CD4-positive, alpha-beta T cell (primary cell): Measurements from ENCODE around the gene RAD52. TPM values are rescaled to one million over a fixed set of nuclear protein-coding genes. Genes with fewer than 3 reads are reported as not detected.

Experiments used
- ATAC-seq: fragments of 200-7000 bp; cut with Tn5 transposase; one replicate; pipeline ENCODE4 v1.10.0; 2022; ENCODE audit warnings: mild to moderate bottlenecking; ENCODE audit not compliant: poor library complexity
- CTCF ChIA-PET: fragments of 350-600 bp; sonication (Branson Sonifier 250); formaldehyde crosslinking; loops from one replicate; lab custom pipeline; 2021; ENCODE audit warnings: antibody characterized with exemption, inconsistent platforms; lab: Charles Lee
- POLR2A ChIA-PET: fragments of 350-600 bp; sonication (Branson Sonifier 250); formaldehyde crosslinking; loops from one replicate; lab custom pipeline; 2021; ENCODE audit warnings: antibody characterized with exemption, inconsistent platforms; lab: Charles Lee
- DNase-seq, 14 experiments: peaks; one replicate each; pipeline ENCODE4 v3.0.0-alpha.2; 2013 to 2020; ENCODE audit warnings: mixed read lengths in 2 of 14
- H3K27ac ChIP-seq, 2 donors: one replicate each; pipeline versions ENCODE4 v1.5.1 to v1.7.0; 2013; ENCODE audit warnings: low read length in 2 of 2, low read depth in 1 of 2, mild to moderate bottlenecking in 1 of 2
- H3K27me3 ChIP-seq, 2 experiments: 1 replicate in 1 of 2; 2 replicates in 1 of 2; pipeline versions ENCODE4 v1.6.1 to v1.7.0; 2013; ENCODE audit warnings: low read length in 2 of 2, control low read depth in 1 of 2, mild to moderate bottlenecking in 1 of 2, moderate library complexity in 1 of 2; ENCODE audit not compliant: insufficient read depth in 2 of 2, control insufficient read depth in 1 of 2
- H3K36me3 ChIP-seq: one replicate; pipeline ENCODE4 v1.6.1; 2013; ENCODE audit warnings: low read length, control low read depth; ENCODE audit not compliant: insufficient read depth
- H3K4me1 ChIP-seq: one replicate; pipeline ENCODE4 v1.6.1; 2013; ENCODE audit warnings: low read length, control low read depth; ENCODE audit not compliant: insufficient read depth
- H3K4me3 ChIP-seq: one replicate; pipeline ENCODE4 v1.5.1; 2013; ENCODE audit warnings: mild to moderate bottlenecking, low read length, moderate library complexity
- H3K9me3 ChIP-seq, 2 experiments: 1 replicate in 1 of 2; 2 replicates in 1 of 2; pipeline versions ENCODE4 v1.6.1 to v1.7.0; 2013; ENCODE audit warnings: low read length in 2 of 2, mild to moderate bottlenecking in 2 of 2, control low read depth in 1 of 2, moderate library complexity in 1 of 2; ENCODE audit not compliant: control insufficient read depth in 1 of 2, insufficient read depth in 1 of 2
- H3K27ac Mint-ChIP-seq: one replicate; pipeline ENCODE4 v1.8.0; 2020; ENCODE audit warnings: mixed read lengths
- H3K27me3 Mint-ChIP-seq: one replicate; pipeline ENCODE4 v1.8.0; 2021; ENCODE audit warnings: mixed read lengths
- H3K36me3 Mint-ChIP-seq: one replicate; pipeline ENCODE4 v1.8.0; 2021; ENCODE audit warnings: low read depth, mixed read lengths
- H3K4me1 Mint-ChIP-seq: one replicate; pipeline ENCODE4 v1.8.0; 2021; ENCODE audit warnings: low read depth, mixed read lengths
- H3K4me3 Mint-ChIP-seq: one replicate; pipeline ENCODE4 v1.8.0; 2020; ENCODE audit warnings: mild to moderate bottlenecking, mixed read lengths
- H3K9me3 Mint-ChIP-seq: one replicate; pipeline ENCODE4 v1.8.0; 2020; ENCODE audit warnings: mixed read lengths
- CTCF ChIP-seq: fragments of 200-600 bp; IDR thresholded peaks from one replicate; pipeline ENCODE4 v1.8.0; 2022; ENCODE audit warnings: antibody characterized with exemption, mild to moderate bottlenecking
- intact Hi-C, 2 experiments: fragments of 100-400 bp; cut with DNase I in 1 of 2; cut with micrococcal nuclease in 1 of 2; formaldehyde crosslinking; loops; one replicate each; pipeline versions ENCODE4 v1.15.1 to v1.9.0; 2023 to 2025; cut with DNase I, micrococcal nuclease
- total RNA-seq, 174 experiments: library from RNA in 2 of 174; stranded (reverse) in 2 of 174; gene quantifications; one replicate each; pipeline ENCODE4 v1.2.3 and lab custom pipeline; 2021 to 2026

Gene RAD52
- total RNA-seq, 2 experiments from 2014 or later: 7.0 to 8.1 TPM

- intact Hi-C loops: no loop called here
- no peak overlapping the region for H3K4me3 ChIP-seq
- POLR2A ChIA-PET: no interaction called here
- H3K9me3 ChIP-seq: no peaks in the 10 kb centered on the region
- Mint-ChIP-seq H3K4me3 (no peak overlapping the region), H3K27ac (no peak overlapping the region), H3K4me1 (no peaks in the 10 kb centered on the region), H3K27me3 (no peaks in the 10 kb centered on the region), H3K9me3 (no peaks in the 10 kb centered on the region), H3K36me3 (peaks cover 57% of the 10 kb centered on the region)
- H3K36me3 ChIP-seq: peaks cover 54% of the 10 kb centered on the region
- H3K4me1 ChIP-seq: no peaks in the 10 kb centered on the region
- no peaks in the 10 kb centered on the region for H3K27me3 ChIP-seq
- ATAC-seq (no peak), DNase-seq (no peak)
- TF ChIP-seq CTCF: no peak
- CTCF ChIA-PET: no interaction called here
- no peak overlapping the region for H3K27ac ChIP-seq
These were observed 17.9 kb downstream of the RAD52 start for GRCh38 chr12:931591-931990.

- H3K27ac ChIP-seq: no peak overlapping the region
- no peaks in the 10 kb centered on the region for H3K4me1 ChIP-seq
- H3K9me3 ChIP-seq: no peaks in the 10 kb centered on the region
- no peak for TF ChIP-seq CTCF
- peaks cover 57% of the 10 kb centered on the region for H3K36me3 ChIP-seq
- intact Hi-C loops: no loop called here
- H3K9me3 Mint-ChIP-seq: no peaks in the 10 kb centered on the region
- no peak for DNase-seq
- no peaks in the 10 kb centered on the region for H3K4me1 Mint-ChIP-seq
- no peak overlapping the region for H3K4me3 ChIP-seq
- ChIA-PET CTCF (no interaction called here), POLR2A (no interaction called here)
- no peaks in the 10 kb centered on the region for H3K27me3 ChIP-seq
- H3K27ac Mint-ChIP-seq: no peak overlapping the region
- no peak overlapping the region for H3K4me3 Mint-ChIP-seq
- H3K27me3 Mint-ChIP-seq: no peaks in the 10 kb centered on the region
- no peak for ATAC-seq
- peaks cover 61% of the 10 kb centered on the region for H3K36me3 Mint-ChIP-seq
These were observed 18.4 kb downstream of the RAD52 start for GRCh38 chr12:931060-931459.

- POLR2A ChIA-PET: no interaction called here
These were observed 22.9 kb downstream of the RAD52 start for GRCh38 chr12:926641-927040.

More at GRCh38 chr12:926641-927040, 22.9 kb downstream of the RAD52 start:
- H3K9me3 ChIP-seq: no peaks in the 10 kb centered on the region
- ATAC-seq (no peak), DNase-seq (no peak)
- TF ChIP-seq CTCF: no peak
- H3K27ac ChIP-seq: no peak overlapping the region
- intact Hi-C loops: no loop called here
- peaks cover 76% of the 10 kb centered on the region for H3K36me3 Mint-ChIP-seq
- no peaks in the 10 kb centered on the region for H3K4me1 ChIP-seq
- no peak overlapping the region for H3K4me3 Mint-ChIP-seq
- no peak overlapping the region for H3K4me3 ChIP-seq
- no peaks in the 10 kb centered on the region for H3K27me3 Mint-ChIP-seq
- H3K36me3 ChIP-seq: peaks cover 67% of the 10 kb centered on the region
- peaks cover 5% of the 10 kb centered on the region for H3K4me1 Mint-ChIP-seq
- no peaks in the 10 kb centered on the region for H3K9me3 Mint-ChIP-seq
- no peak overlapping the region for H3K27ac Mint-ChIP-seq
- CTCF ChIA-PET: no interaction called here
- no peaks in the 10 kb centered on the region for H3K27me3 ChIP-seq
